GM12878 (cell line): Measurements from ENCODE around the gene NT5DC4. TPM values are rescaled to one million over a fixed set of nuclear protein-coding genes. Genes with fewer than 3 reads are reported as not detected.

ENCODE experiments used
- ATAC-seq: fragments of 200-7000 bp; cut with Tn5 transposase; 3 replicates; pipeline ENCODE4 v1.9.1; 2020; ENCODE audit warnings: mild to moderate bottlenecking, moderate library complexity
- BruUV-seq: library from RNA; stranded (reverse); fragments of 400-500 nt; replicated peaks from 2 replicates; lab custom pipeline; 2021; lab: Mats Ljungman, UMichigan
- CTCF ChIA-PET: fragments of 300-600 bp; sonication (Branson Sonifier 250); formaldehyde crosslinking; extraction: SDS; loops from one replicate; lab custom pipeline; 2021; ENCODE audit warnings: inconsistent platforms; lab: Yijun Ruan, JAX
- POLR2A ChIA-PET: fragments of 350-600 bp; formaldehyde crosslinking; extraction: SDS; loops from one replicate; lab custom pipeline; 2021; ENCODE audit warnings: inconsistent platforms; lab: Charles Lee
- RAD21 ChIA-PET: fragments of 300-600 bp; sonication (Branson Sonifier 250); formaldehyde crosslinking; loops from one replicate; lab custom pipeline; 2023; ENCODE audit warnings: antibody characterized with exemption; ENCODE audit not compliant: unreplicated experiment; lab: Charles Lee
- SMC1A ChIA-PET: fragments of 300-600 bp; sonication (Branson Sonifier 250); formaldehyde crosslinking; loops from one replicate; lab custom pipeline; 2023; ENCODE audit not compliant: unreplicated experiment, uncharacterized antibody; lab: Charles Lee
- DNase-seq: peaks from one replicate; pipeline ENCODE4 v3.0.0-alpha.2; 2011; ENCODE audit warnings: low read depth, low spot score
- FAIRE-seq: peaks from 3 replicates; lab custom pipeline; 2011; peaks lifted over from hg19 to GRCh38; lab: Jason Lieb, UNC
- H2AFZ ChIP-seq: 2 replicates; pipeline ENCODE4 v1.6.0; 2011; ENCODE audit warnings: low read depth, low read length, control low read depth; ENCODE audit not compliant: control insufficient read depth
- H3K27ac ChIP-seq: 2 replicates; pipeline ENCODE4 v1.5.1; 2011; ENCODE audit warnings: control low read depth; ENCODE audit not compliant: control insufficient read depth, insufficient read depth
- H3K27me3 ChIP-seq, 2 experiments: replicated peaks in 1 of 2; 2 replicates each; pipeline versions ENCODE4 v1.6.0 to v1.6.1; 2011; ENCODE audit warnings: low read length in 1 of 2; ENCODE audit not compliant: control insufficient read depth in 2 of 2, insufficient read depth in 2 of 2
- H3K36me3 ChIP-seq, 2 experiments: 2 replicates each; pipeline ENCODE4 v1.5.1; 2011; ENCODE audit warnings: low read length in 1 of 2; ENCODE audit not compliant: control insufficient read depth in 2 of 2, insufficient read depth in 2 of 2
- H3K4me1 ChIP-seq: 2 replicates; pipeline ENCODE4 v1.6.1; 2011; ENCODE audit warnings: mild to moderate bottlenecking, low read length, moderate library complexity, mixed read lengths; ENCODE audit not compliant: control insufficient read depth, insufficient read depth
- H3K4me2 ChIP-seq: 2 replicates; pipeline ENCODE4 v1.6.0; 2011; ENCODE audit warnings: control low read depth; ENCODE audit not compliant: control insufficient read depth, insufficient read depth
- H3K4me3 ChIP-seq: fragments of 200-600 bp; sonication (generic); 2 replicates; pipeline ENCODE4 v1.5.1; 2016
- H3K79me2 ChIP-seq: 2 replicates; pipeline ENCODE4 v1.6.0; 2011; ENCODE audit warnings: low read length; ENCODE audit not compliant: control insufficient read depth, insufficient read depth
- H3K9ac ChIP-seq: 2 replicates; pipeline ENCODE4 v1.8.0; 2011; ENCODE audit warnings: low read length, control low read depth, mixed read lengths; ENCODE audit not compliant: control insufficient read depth, insufficient read depth
- H3K9me3 ChIP-seq: replicated peaks from 3 replicates; pipeline ENCODE4 v1.5.1; 2011; ENCODE audit warnings: mild to moderate bottlenecking, low read length; ENCODE audit not compliant: control insufficient read depth, insufficient read depth
- H4K20me1 ChIP-seq: 2 replicates; pipeline ENCODE4 v1.6.0; 2011; ENCODE audit not compliant: control insufficient read depth, insufficient read depth
- BHLHE40 ChIP-seq, 2 experiments: fragments of 450-650 bp in 1 of 2; IDR thresholded peaks; 2 replicates each; pipeline ENCODE4 v1.6.1; 2011 to 2017; ENCODE audit warnings: low read depth in 2 of 2, borderline replicate concordance in 1 of 2, improper control_type of control experiment in 1 of 2, low read length in 1 of 2, mild to moderate bottlenecking in 1 of 2
- E2F8 ChIP-seq: fragments of 450-650 bp; IDR thresholded peaks from 2 replicates; pipeline ENCODE4 v1.6.1; 2018; ENCODE audit warnings: mild to moderate bottlenecking, low read depth, moderate library complexity; ENCODE audit not compliant: partially characterized antibody
- HCFC1 ChIP-seq: fragments of 150-350 bp; IDR thresholded peaks from 2 replicates; pipeline ENCODE4 v1.6.1; 2014; ENCODE audit warnings: low read length
- HDGF ChIP-seq: fragments of 450-650 bp; IDR thresholded peaks from 2 replicates; pipeline ENCODE4 v1.6.1; 2016; ENCODE audit warnings: antibody characterized with exemption
- LARP7 ChIP-seq: fragments of 450-650 bp; IDR thresholded peaks from 2 replicates; pipeline ENCODE4 v1.6.1; 2017; ENCODE audit warnings: mild to moderate bottlenecking
- MEF2B ChIP-seq: fragments of 450-650 bp; IDR thresholded peaks from 2 replicates; pipeline ENCODE4 v1.6.1; 2018; ENCODE audit warnings: mild to moderate bottlenecking, moderate library complexity; ENCODE audit not compliant: partially characterized antibody, poor library complexity, severe bottlenecking
- MTA3 ChIP-seq: IDR thresholded peaks from 2 replicates; pipeline ENCODE4 v1.6.1; 2012; ENCODE audit warnings: low read length, inconsistent platforms, borderline replicate concordance
- NR2C1 ChIP-seq: fragments of 450-650 bp; IDR thresholded peaks from 2 replicates; pipeline ENCODE4 v1.6.1; 2017; ENCODE audit warnings: antibody characterized with exemption, mild to moderate bottlenecking, moderate library complexity
- PBX3 ChIP-seq: IDR thresholded peaks from 2 replicates; pipeline ENCODE4 v1.6.1; 2011; ENCODE audit warnings: mild to moderate bottlenecking, low read depth, low read length, moderate library complexity; ENCODE audit not compliant: insufficient replicate concordance
- PRDM15 ChIP-seq: fragments of 450-650 bp; formaldehyde crosslinking; IDR thresholded peaks from 2 replicates; pipeline ENCODE4 v1.4.0; 2020; ENCODE audit warnings: mild to moderate bottlenecking, moderate library complexity
- RAD21 ChIP-seq: IDR thresholded peaks from 2 replicates; pipeline ENCODE4 v1.6.1; 2011; ENCODE audit warnings: mild to moderate bottlenecking, low read depth, low read length, moderate library complexity; ENCODE audit not compliant: insufficient read depth
- RCOR1 ChIP-seq: conservative IDR thresholded peaks from 2 replicates; pipeline ENCODE4 v1.6.1; 2012; ENCODE audit warnings: low read depth, low read length, improper control_type of control experiment
- RUNX3 ChIP-seq: IDR thresholded peaks from 2 replicates; pipeline ENCODE4 v1.6.1; 2012; ENCODE audit warnings: low read length, inconsistent platforms
- SMC3 ChIP-seq: IDR thresholded peaks from 2 replicates; pipeline ENCODE4 v1.6.1; 2011; ENCODE audit warnings: low read length, improper control_type of control experiment, borderline replicate concordance
- SP1 ChIP-seq: IDR thresholded peaks from one replicate; pipeline ENCODE4 v1.6.1; 2011; ENCODE audit warnings: low read depth, low read length
- SREBF2 ChIP-seq: IDR thresholded peaks from 2 replicates; pipeline ENCODE4 v1.6.1; 2012; ENCODE audit warnings: mild to moderate bottlenecking, low read length
- WRNIP1 ChIP-seq: IDR thresholded peaks from 2 replicates; pipeline ENCODE4 v1.6.1; 2011; ENCODE audit warnings: low read depth, low read length, improper control_type of control experiment, borderline replicate concordance
- WGBS: methylation state at CpG from one replicate; pipeline ENCODE4 v1.1.6; 2016; ENCODE audit warnings: low lambda C conversion rate; ENCODE audit not compliant: insufficient replicate concordance, insufficient coverage; ENCODE audit errors: missing lambda C conversion rate; 5-methylcytosine and 5-hydroxymethylcytosine counted together
- in situ Hi-C: fragments of 300-500 bp; cut with MboI; formaldehyde crosslinking; loops from 9 replicates; pipeline ENCODE4 v1.14.3; 2018; ENCODE audit warnings: mixed read lengths
- intact Hi-C: fragments of 100-400 bp; cut with micrococcal nuclease; formaldehyde crosslinking; loops from one replicate; pipeline ENCODE4 v1.14.2; 2022; ENCODE audit not compliant: unreplicated experiment
- polyA plus RNA-seq, 11 experiments: library from polyadenylated mRNA; depleted of rRNA in 4 of 11; unstranded in 6 of 11; stranded (reverse) in 5 of 11; fragments of >200 nt; fragmentation: Nextera tagmentation in 4 of 11; fragmentation: Illumina TruSeq in 1 of 11; extraction: Ambion mirVana in 4 of 11; extraction: Trizol in 1 of 11; gene quantifications; 1 replicate in 1 of 11; 2 replicates in 10 of 11; pipeline versions ENCODE4 v1.2.1 to v1.2.3, GENCODE V29; 2011 to 2016; ENCODE audit warnings: inconsistent platforms in 2 of 11, missing spikeins in 2 of 11, low read depth in 1 of 11
- total RNA-seq, 4 experiments: library from RNA; depleted of rRNA in 3 of 4; stranded (reverse); fragments of >200 nt in 3 of 4; fragmentation: Illumina TruSeq in 1 of 4; extraction: Trizol in 1 of 4; gene quantifications; 2 replicates each; pipeline versions ENCODE4 v1.2.1 to v1.2.3, GENCODE V29; 2013 to 2021

NT5DC4 gene
- total and polyA plus RNA-seq, 10 of the 15 experiments (the other 5 are each of a cell fraction or from before 2014, with no cell fraction given): 0.04 to 2.6 (median 0.32) TPM; not detected in 2

GRCh38 chr2:112706170-112706664 lies 14.6 kb upstream of the NT5DC4 start:
- ATAC-seq (peak; percentile 63), FAIRE-seq (peak; percentile 7), DNase-seq (peak; percentile 64)
- ChIA-PET POLR2A (interaction anchor here (0.6 to 8.2 kb wide), 7 partner anchors 7 to 123 kb away, joined by 3 to 74 read pairs (median 44); partner anchors contain the start of gene SLC20A1), SMC1A (interaction anchor here (1.1 to 11.5 kb wide), 12 partner anchors 12 to 122 kb away, joined by 3 to 271 read pairs (median 7); partner anchors contain the start of genes CHCHD5 and SLC20A1), RAD21 (interaction anchor here (1.0 to 6.7 kb wide), 11 partner anchors 7 to 122 kb away, joined by 3 to 145 read pairs (median 4); partner anchors contain the start of genes CHCHD5 and SLC20A1), CTCF (interaction anchor here (0.7 to 6.9 kb wide), 10 partner anchors 7 to 236 kb away, joined by 3 to 102 read pairs (median 20); partner anchors contain the start of gene SLC20A1)
- H3K9ac ChIP-seq: peak overlapping the region; percentile 42; the same call in 1 of the 2 replicates
- peak overlapping the region; percentile 47 for H2AFZ ChIP-seq
- H3K9me3 ChIP-seq: no peaks in the 10 kb centered on the region
- peak overlapping the region; percentile 71 for H3K4me2 ChIP-seq
- peaks cover 53% of the 10 kb centered on the region for H3K4me1 ChIP-seq
- H3K27me3 ChIP-seq: no peaks in the 10 kb centered on the region
- no peaks in the 10 kb centered on the region for H3K79me2 ChIP-seq
- whole genome bisulfite sequencing: 0% methylated on average over 5 of the region's 5 CpGs
- intact Hi-C loops (loop anchor here (5.0 to 10.0 kb wide), 2 partner anchors 59 to 651 kb away; partner anchors contain the start of genes SLC20A1 and TMEM87B), in situ Hi-C loops (no loop called here)
- no peaks in the 10 kb centered on the region for H4K20me1 ChIP-seq
- H3K4me3 ChIP-seq: no peak overlapping the region; the same call in 1 of the 2 replicates
- BruUV-seq: no TSS peak
- no peaks in the 10 kb centered on the region for H3K36me3 ChIP-seq
- H3K27ac ChIP-seq: peak overlapping the region; percentile 94
- TF ChIP-seq SP1 (no peak), HCFC1 (no peak), SREBF2 (no peak), MEF2B (peak; percentile 25), RCOR1 (no peak), SMC3 (no peak), PRDM15 (no peak), HDGF (peak; percentile 79; the same call in 1 of the 2 replicates), WRNIP1 (no peak), RAD21 (no peak), E2F8 (no peak), MTA3 (no peak), NR2C1 (no peak), PBX3 (no peak), LARP7 (no peak), BHLHE40 (IDR thresholded peaks at IDR 0.05; ENCODE audit: borderline replicate concordance in 1 of 2, low read depth in 2 of 2, low read length in 1 of 2) (peak; percentile 71 to 86), RUNX3 (peak; percentile 97)
